Liver (tissue), 9 donors: ENCODE measurements around the gene IKBKG. TPM values are rescaled to one million over a fixed set of nuclear protein-coding genes. Genes with fewer than 3 reads are reported as not detected.

Experiments
- DNase-seq: peaks from one replicate; pipeline ENCODE4 v3.0.0-alpha.2; 2017; ENCODE audit warnings: low spot score
- H3K27ac ChIP-seq, 2 donors: one replicate each; pipeline ENCODE4 v1.7.0; 2013; ENCODE audit warnings: inconsistent platforms in 2 of 2, low read length in 2 of 2, control low read depth in 1 of 2, low read depth in 1 of 2, mild to moderate bottlenecking in 1 of 2
- H3K27me3 ChIP-seq, 4 donors: one replicate each; pipeline versions ENCODE4 v1.6.1 to v1.7.0; 2013; ENCODE audit warnings: low read length in 3 of 4, inconsistent platforms in 1 of 4, mild to moderate bottlenecking in 1 of 4, moderate library complexity in 1 of 4; ENCODE audit not compliant: control insufficient read depth in 4 of 4, insufficient read depth in 4 of 4
- H3K36me3 ChIP-seq, 4 donors: one replicate each; pipeline versions ENCODE4 v1.6.1 to v1.7.0; 2013; ENCODE audit warnings: low read length in 3 of 4, mild to moderate bottlenecking in 3 of 4, low read depth in 1 of 4, moderate library complexity in 1 of 4; ENCODE audit not compliant: control insufficient read depth in 4 of 4, insufficient read depth in 3 of 4
- H3K4me1 ChIP-seq, 4 donors: one replicate each; pipeline versions ENCODE4 v1.6.1 to v1.7.0; 2013; ENCODE audit warnings: low read length in 3 of 4, mild to moderate bottlenecking in 3 of 4, moderate library complexity in 1 of 4; ENCODE audit not compliant: control insufficient read depth in 4 of 4, insufficient read depth in 4 of 4
- H3K4me3 ChIP-seq, 3 donors: one replicate each; pipeline versions ENCODE4 v1.6.1 to v1.7.0; 2013; ENCODE audit warnings: low read length in 3 of 3, control low read depth in 1 of 3, low read depth in 1 of 3, mild to moderate bottlenecking in 1 of 3
- H3K9ac ChIP-seq, 2 donors: one replicate each; pipeline ENCODE4 v1.7.0; 2013; ENCODE audit warnings: low read length in 2 of 2, mild to moderate bottlenecking in 2 of 2, moderate library complexity in 2 of 2, control low read depth in 1 of 2, low read depth in 1 of 2
- H3K9me3 ChIP-seq, 4 donors: one replicate each; pipeline versions ENCODE4 v1.6.1 to v1.7.0; 2013; ENCODE audit warnings: low read length in 3 of 4; ENCODE audit not compliant: control insufficient read depth in 4 of 4
- EGR1 ChIP-seq, 2 donors: IDR thresholded peaks; 2 replicates each; pipeline ENCODE4 v1.6.1; 2016 to 2018; ENCODE audit warnings: antibody characterized with exemption in 2 of 2, low read depth in 2 of 2
- FOXA2 ChIP-seq: IDR thresholded peaks from 2 replicates; pipeline ENCODE4 v1.6.1; 2016; ENCODE audit warnings: antibody characterized with exemption
- GABPA ChIP-seq, 2 donors: IDR thresholded peaks in 1 of 2; conservative IDR thresholded peaks in 1 of 2; 2 replicates each; pipeline ENCODE4 v1.6.1; 2016; ENCODE audit warnings: antibody characterized with exemption in 2 of 2, mild to moderate bottlenecking in 1 of 2, moderate library complexity in 1 of 2
- HNF4G ChIP-seq: IDR thresholded peaks from 2 replicates; pipeline ENCODE4 v1.6.1; 2016; ENCODE audit warnings: antibody characterized with exemption
- JUND ChIP-seq, 2 donors: IDR thresholded peaks; 2 replicates each; pipeline ENCODE4 v1.6.1; 2016; ENCODE audit warnings: antibody characterized with exemption in 2 of 2
- RAD21 ChIP-seq, 2 donors: IDR thresholded peaks; 2 replicates each; pipeline ENCODE4 v1.6.1; 2016; ENCODE audit warnings: antibody characterized with exemption in 2 of 2, mild to moderate bottlenecking in 2 of 2
- WGBS: extraction: QIAGEN DNeasy Blood & Tissue Kit; methylation state at CpG from one replicate; pipeline ENCODE4 v1.1.7; 2013; 5-methylcytosine and 5-hydroxymethylcytosine counted together
- polyA plus RNA-seq, 2 donors: library from polyadenylated mRNA; stranded (reverse) in 1 of 2; unstranded in 1 of 2; fragments of 200-250 nt in 1 of 2; fragments of >200 nt in 1 of 2; fragmentation: Nextera tagmentation in 1 of 2; extraction: Ambion mirVana in 1 of 2; gene quantifications; one replicate each; pipeline versions ENCODE4 v1.2.1 to v1.2.3, GENCODE V29; 2013 to 2015
- total RNA-seq, 2 donors: library from RNA; depleted of rRNA; stranded (reverse); fragments of >200 nt; gene quantifications; one replicate each; pipeline ENCODE4 v1.2.3, GENCODE V29; 2014
- TF ChIP-seq, protein P1 (sequence below): fragments of 150-350 bp; IDR thresholded peaks from 2 replicates; pipeline ENCODE4 v1.5.1; 2017; ENCODE audit warnings: improper control_type of control experiment, low read depth, low read length; ENCODE audit not compliant: missing input control
- TF ChIP-seq, protein P2 (sequence below): IDR thresholded peaks from 2 replicates; pipeline ENCODE4 v1.6.1; 2016; ENCODE audit warnings: antibody characterized with exemption, mild to moderate bottlenecking
- TF ChIP-seq, protein P3 (sequence below): IDR thresholded peaks from 2 replicates; pipeline ENCODE4 v1.6.1; 2016; ENCODE audit warnings: antibody characterized with exemption
- donor health status: healthy.
- donor health status: healthy.
- donor health status: healthy.
- donor health status: healthy.
- donor health status: healthy.

IKBKG gene
- total and polyA plus RNA-seq, 4 donors = 17.1 to 74.1 (median 36.0) TPM

DNA sequence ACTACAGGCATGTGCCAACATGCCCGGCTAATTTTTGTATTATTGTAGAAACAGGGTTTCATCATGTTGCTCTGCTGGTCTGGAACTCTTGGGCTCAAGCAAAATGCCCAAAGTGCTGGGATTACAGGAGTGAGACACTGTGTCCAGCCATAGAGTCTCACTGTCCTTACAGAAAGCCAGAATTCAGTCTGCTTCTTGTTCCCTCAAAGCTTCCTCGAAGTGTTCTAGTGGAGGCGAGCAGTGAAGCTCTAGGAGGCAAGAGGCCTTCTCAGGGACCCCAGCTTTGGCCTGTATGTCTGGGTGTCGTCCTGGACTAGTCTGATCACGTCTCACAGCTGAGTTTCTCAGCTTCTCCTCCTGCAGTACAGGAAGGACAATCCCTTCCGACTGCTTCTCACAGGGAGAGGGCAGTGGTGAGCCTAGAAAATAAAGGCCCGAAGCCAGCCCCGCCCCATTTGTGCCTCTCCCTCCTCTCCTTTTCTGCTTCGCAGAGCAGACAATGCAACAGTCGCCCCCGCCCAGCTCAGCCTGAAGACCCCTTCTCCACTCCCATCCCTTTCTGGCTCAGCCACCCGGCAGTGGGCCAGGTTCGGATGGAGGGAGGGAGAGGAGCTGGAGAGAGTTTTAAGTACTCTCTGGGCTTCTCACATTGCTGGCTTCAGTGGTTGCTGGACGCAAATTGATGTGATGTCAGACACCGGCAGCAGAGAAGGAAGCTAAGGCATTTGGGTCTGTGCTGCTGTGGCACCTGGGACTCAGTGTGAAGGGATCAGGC is 20.3 kb upstream of the IKBKG start:
- H3K4me3 ChIP-seq = peak overlapping the region in 1 of 3 donors; percentile 13

DNA sequence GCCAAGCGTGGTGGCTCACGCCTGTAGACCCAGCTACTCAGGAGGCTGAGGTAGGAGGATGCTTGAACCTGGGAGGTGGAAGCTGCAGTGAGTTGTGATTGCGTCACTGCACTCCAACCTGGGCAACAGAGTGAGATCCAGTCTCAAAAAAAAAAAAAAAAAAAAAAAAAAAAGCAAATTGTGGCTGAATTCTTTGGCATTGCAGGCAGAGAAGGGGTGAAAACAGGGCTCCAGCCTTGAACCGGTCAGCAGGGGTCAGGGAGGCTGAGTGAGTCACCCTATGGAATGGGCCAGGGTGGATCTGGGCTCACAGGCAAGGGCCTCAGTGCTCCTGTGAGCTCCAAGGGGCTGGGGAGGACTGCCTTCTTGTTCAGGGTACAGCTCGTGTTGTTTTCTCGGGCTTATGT is 18.2 kb upstream of the IKBKG start:
- Histone ChIP-seq H3K4me1 (peaks cover 0 to 7% (median 2%) of the 10 kb centered on the region in 4 donors), H3K36me3 (no peaks in the 10 kb centered on the region), H3K4me3 (no peak overlapping the region), H3K9ac (no peak overlapping the region), H3K27me3 (no peaks in the 10 kb centered on the region), H3K9me3 (no peaks in the 10 kb centered on the region), H3K27ac (no peak overlapping the region)
- 85% methylated on average over 6 of the region's 6 CpGs for WGBS
- TF ChIP-seq, protein P1, sequence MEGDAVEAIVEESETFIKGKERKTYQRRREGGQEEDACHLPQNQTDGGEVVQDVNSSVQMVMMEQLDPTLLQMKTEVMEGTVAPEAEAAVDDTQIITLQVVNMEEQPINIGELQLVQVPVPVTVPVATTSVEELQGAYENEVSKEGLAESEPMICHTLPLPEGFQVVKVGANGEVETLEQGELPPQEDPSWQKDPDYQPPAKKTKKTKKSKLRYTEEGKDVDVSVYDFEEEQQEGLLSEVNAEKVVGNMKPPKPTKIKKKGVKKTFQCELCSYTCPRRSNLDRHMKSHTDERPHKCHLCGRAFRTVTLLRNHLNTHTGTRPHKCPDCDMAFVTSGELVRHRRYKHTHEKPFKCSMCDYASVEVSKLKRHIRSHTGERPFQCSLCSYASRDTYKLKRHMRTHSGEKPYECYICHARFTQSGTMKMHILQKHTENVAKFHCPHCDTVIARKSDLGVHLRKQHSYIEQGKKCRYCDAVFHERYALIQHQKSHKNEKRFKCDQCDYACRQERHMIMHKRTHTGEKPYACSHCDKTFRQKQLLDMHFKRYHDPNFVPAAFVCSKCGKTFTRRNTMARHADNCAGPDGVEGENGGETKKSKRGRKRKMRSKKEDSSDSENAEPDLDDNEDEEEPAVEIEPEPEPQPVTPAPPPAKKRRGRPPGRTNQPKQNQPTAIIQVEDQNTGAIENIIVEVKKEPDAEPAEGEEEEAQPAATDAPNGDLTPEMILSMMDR = no peak
- no peak for TF ChIP-seq EGR1 (IDR thresholded peaks at IDR 0.05; ENCODE audit: low read depth in 2 of 2)
- TF ChIP-seq RAD21 (IDR thresholded peaks at IDR 0.05) = no peak
- TF ChIP-seq HNF4G = no peak
- no peak for TF ChIP-seq JUND (IDR thresholded peaks at IDR 0.05)
- no peak for DNase-seq

More for the DNA sequence above, 20.3 kb upstream of the IKBKG start:
- Histone ChIP-seq H3K27ac (peak overlapping the region in 1 of 2 donors; percentile 50), H3K27me3 (no peaks in the 10 kb centered on the region), H3K9ac (peak overlapping the region in 1 of 2 donors; percentile 53), H3K4me1 (peaks cover 0 to 4% (median 1%) of the 10 kb centered on the region in 4 donors), H3K9me3 (no peaks in the 10 kb centered on the region), H3K36me3 (no peaks in the 10 kb centered on the region)
- peak; percentile 64 for DNase-seq
- TF ChIP-seq RAD21 (IDR thresholded peaks at IDR 0.05) = peak; percentile 61 to 69
- no peak for TF ChIP-seq GABPA (IDR thresholded peaks at IDR 0.05 in 1 of 2, conservative IDR thresholded peaks at IDR 0.05 in 1 of 2)
- TF ChIP-seq, protein P2, sequence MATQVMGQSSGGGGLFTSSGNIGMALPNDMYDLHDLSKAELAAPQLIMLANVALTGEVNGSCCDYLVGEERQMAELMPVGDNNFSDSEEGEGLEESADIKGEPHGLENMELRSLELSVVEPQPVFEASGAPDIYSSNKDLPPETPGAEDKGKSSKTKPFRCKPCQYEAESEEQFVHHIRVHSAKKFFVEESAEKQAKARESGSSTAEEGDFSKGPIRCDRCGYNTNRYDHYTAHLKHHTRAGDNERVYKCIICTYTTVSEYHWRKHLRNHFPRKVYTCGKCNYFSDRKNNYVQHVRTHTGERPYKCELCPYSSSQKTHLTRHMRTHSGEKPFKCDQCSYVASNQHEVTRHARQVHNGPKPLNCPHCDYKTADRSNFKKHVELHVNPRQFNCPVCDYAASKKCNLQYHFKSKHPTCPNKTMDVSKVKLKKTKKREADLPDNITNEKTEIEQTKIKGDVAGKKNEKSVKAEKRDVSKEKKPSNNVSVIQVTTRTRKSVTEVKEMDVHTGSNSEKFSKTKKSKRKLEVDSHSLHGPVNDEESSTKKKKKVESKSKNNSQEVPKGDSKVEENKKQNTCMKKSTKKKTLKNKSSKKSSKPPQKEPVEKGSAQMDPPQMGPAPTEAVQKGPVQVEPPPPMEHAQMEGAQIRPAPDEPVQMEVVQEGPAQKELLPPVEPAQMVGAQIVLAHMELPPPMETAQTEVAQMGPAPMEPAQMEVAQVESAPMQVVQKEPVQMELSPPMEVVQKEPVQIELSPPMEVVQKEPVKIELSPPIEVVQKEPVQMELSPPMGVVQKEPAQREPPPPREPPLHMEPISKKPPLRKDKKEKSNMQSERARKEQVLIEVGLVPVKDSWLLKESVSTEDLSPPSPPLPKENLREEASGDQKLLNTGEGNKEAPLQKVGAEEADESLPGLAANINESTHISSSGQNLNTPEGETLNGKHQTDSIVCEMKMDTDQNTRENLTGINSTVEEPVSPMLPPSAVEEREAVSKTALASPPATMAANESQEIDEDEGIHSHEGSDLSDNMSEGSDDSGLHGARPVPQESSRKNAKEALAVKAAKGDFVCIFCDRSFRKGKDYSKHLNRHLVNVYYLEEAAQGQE = no peak
- TF ChIP-seq, protein P3, sequence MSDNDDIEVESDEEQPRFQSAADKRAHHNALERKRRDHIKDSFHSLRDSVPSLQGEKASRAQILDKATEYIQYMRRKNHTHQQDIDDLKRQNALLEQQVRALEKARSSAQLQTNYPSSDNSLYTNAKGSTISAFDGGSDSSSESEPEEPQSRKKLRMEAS = no peak
- TF ChIP-seq FOXA2 = no peak
- TF ChIP-seq, protein P1 = peak; percentile 33
- 7% methylated on average over 15 of the region's 15 CpGs for WGBS
